Adipose tissue (tissue), 3 donors: ENCODE measurements around the gene DIP2B. TPM values are rescaled to one million over a fixed set of nuclear protein-coding genes. Genes with fewer than 3 reads are reported as not detected.

Experiments
- H3K27ac ChIP-seq: one replicate; pipeline ENCODE4 v1.5.1; 2013; ENCODE audit warnings: low read depth, low read length
- WGBS, 3 donors: extraction: QIAGEN DNeasy Blood & Tissue Kit; methylation state at CpG; one replicate each; pipeline ENCODE4 v1.1.7; 2013; 5-methylcytosine and 5-hydroxymethylcytosine counted together
- polyA plus RNA-seq, 3 donors: library from polyadenylated mRNA; stranded (reverse); fragments of 200-250 nt; gene quantifications; one replicate each; pipeline ENCODE4 v1.2.3, GENCODE V29; 2013
- donor health status: healthy with polysubstance abuse.
- donor health status: Bipolar disorder and iron deficiency.
- donor health status: healthy.

Gene DIP2B
- polyA plus RNA-seq, 3 donors = 4.4 to 5.7 (median 5.6) TPM

- no peak overlapping the region for H3K27ac ChIP-seq
- 88 to 91% (median 90%) methylated on average over 7 of the region's 7 CpGs for WGBS, 3 donors
These were observed 223.6 kb downstream of the DIP2B start for GRCh38 chr12:50728417-50728816.

GRCh38 chr12:50728841-50729240, 224.1 kb downstream of the DIP2B start:
- 77 to 88% (median 86%) methylated on average over 4 of the region's 4 CpGs for WGBS, 3 donors
- H3K27ac ChIP-seq = no peak overlapping the region

- H3K27ac ChIP-seq = no peak overlapping the region
- 90 to 93% (median 93%) methylated on average over 9 of the region's 9 CpGs for WGBS, 3 donors
These were observed 227.8 kb downstream of the DIP2B start for GRCh38 chr12:50732591-50732990.

GRCh38 chr12:50733706-50734105, 228.9 kb downstream of the DIP2B start:
- whole genome bisulfite sequencing, 3 donors = 83 to 92% (median 92%) methylated on average over 3 of the region's 3 CpGs
- H3K27ac ChIP-seq = no peak overlapping the region

GRCh38 chr12:50734409-50735263, 229.9 kb downstream of the DIP2B start:
- 81 to 85% (median 82%) methylated on average over 10 of the region's 10 CpGs for WGBS, 3 donors
- H3K27ac ChIP-seq = no peak overlapping the region

GRCh38 chr12:50739611-50740010, 234.8 kb downstream of the DIP2B start:
- 92 to 97% (median 95%) methylated on average over 7 of the region's 7 CpGs for WGBS, 3 donors
- H3K27ac ChIP-seq = no peak overlapping the region

- no peak overlapping the region for H3K27ac ChIP-seq
- WGBS, 3 donors = 77 to 87% (median 87%) methylated on average over 2 of the region's 2 CpGs
These were observed 235.5 kb downstream of the DIP2B start for GRCh38 chr12:50740307-50740706.

- WGBS, 3 donors = 83 to 94% (median 84%) methylated on average over 7 of the region's 7 CpGs
- no peak overlapping the region for H3K27ac ChIP-seq
These were observed 238.0 kb downstream of the DIP2B start for GRCh38 chr12:50742776-50743175.

- 57 to 88% (median 58%) methylated on average over 4 of the region's 4 CpGs for WGBS, 3 donors
- H3K27ac ChIP-seq = no peak overlapping the region
These were observed 241.1 kb downstream of the DIP2B start for GRCh38 chr12:50745861-50746260.

GRCh38 chr12:50746431-50746830, 241.6 kb downstream of the DIP2B start:
- H3K27ac ChIP-seq = no peak overlapping the region
- WGBS, 3 donors = 82 to 100% (median 85%) methylated on average over 3 of the region's 3 CpGs

- no peak overlapping the region for H3K27ac ChIP-seq
- 79 to 91% (median 89%) methylated on average over 1 of the region's 1 CpG for WGBS, 3 donors
These were observed 243.0 kb downstream of the DIP2B start for GRCh38 chr12:50747817-50748216.

GRCh38 chr12:50749459-50749882, 244.7 kb downstream of the DIP2B start:
- WGBS, 3 donors = 86 to 96% (median 95%) methylated on average over 2 of the region's 2 CpGs

GRCh38 chr12:50750366-50750765, 245.6 kb downstream of the DIP2B start:
- 90 to 100% (median 96%) methylated on average over 4 of the region's 4 CpGs for WGBS, 3 donors
- H3K27ac ChIP-seq = no peak overlapping the region

More at GRCh38 chr12:50749459-50749882, 244.7 kb downstream of the DIP2B start:
- no peak overlapping the region for H3K27ac ChIP-seq

GRCh38 chr12:50751948-50752721, 247.3 kb downstream of the DIP2B start:
- 78 to 82% (median 78%) methylated on average over 6 of the region's 6 CpGs for WGBS, 3 donors
- no peak overlapping the region for H3K27ac ChIP-seq

GRCh38 chr12:50753232-50753769, 248.5 kb downstream of the DIP2B start:
- no peak overlapping the region for H3K27ac ChIP-seq
- 89 to 90% (median 90%) methylated on average over 5 of the region's 5 CpGs for WGBS, 3 donors

GRCh38 chr12:50763639-50764285, 259.0 kb downstream of the DIP2B start, which contains the start of gene ATF1:
TSS of gene ATF1 (plus strand) at chr12:50764101. CDS start at chr12:50780146, 16,045 bp downstream.
- peak within 1 kb of the TSS; percentile 83 for H3K27ac ChIP-seq
- WGBS, 3 donors = 0 to 1% (median 0%) methylated on average over 39 to 51 of the region's 51 CpGs

- peak overlapping the region; percentile 83 for H3K27ac ChIP-seq
- WGBS, 3 donors = 0 to 1% (median 0%) methylated on average over 85 to 91 of the region's 91 CpGs
These were observed 259.7 kb downstream of the DIP2B start for GRCh38 chr12:50764286-50765094.
